ENCODE measurements around the gene VTCN1.

DNA sequence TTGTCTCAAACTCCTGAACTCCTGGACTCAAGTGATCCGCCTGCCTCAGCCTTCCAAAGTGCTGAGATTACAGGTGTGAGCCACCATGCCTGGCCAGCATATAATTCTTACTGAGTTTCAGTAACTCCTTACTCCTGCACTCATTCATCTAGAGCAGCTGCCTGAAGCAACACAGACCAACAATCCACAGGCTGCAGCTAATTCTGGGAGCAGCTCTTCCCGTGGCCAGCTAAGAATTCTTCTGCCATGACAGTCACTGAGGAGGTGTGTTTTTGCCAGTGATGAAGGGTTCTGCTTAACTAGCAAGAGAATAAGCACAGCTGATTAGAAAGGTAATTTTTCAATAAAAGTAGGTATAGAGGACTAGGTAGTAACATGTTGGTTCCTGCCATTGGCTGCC lies 5.4 kb downstream of the VTCN1 start:
- TF ChIP-seq POLR2A (IDR thresholded peaks at IDR 0.05) (no peak), EP300 (IDR thresholded peaks at IDR 0.05) (no peak)
- TF ChIP-seq, protein P1, sequence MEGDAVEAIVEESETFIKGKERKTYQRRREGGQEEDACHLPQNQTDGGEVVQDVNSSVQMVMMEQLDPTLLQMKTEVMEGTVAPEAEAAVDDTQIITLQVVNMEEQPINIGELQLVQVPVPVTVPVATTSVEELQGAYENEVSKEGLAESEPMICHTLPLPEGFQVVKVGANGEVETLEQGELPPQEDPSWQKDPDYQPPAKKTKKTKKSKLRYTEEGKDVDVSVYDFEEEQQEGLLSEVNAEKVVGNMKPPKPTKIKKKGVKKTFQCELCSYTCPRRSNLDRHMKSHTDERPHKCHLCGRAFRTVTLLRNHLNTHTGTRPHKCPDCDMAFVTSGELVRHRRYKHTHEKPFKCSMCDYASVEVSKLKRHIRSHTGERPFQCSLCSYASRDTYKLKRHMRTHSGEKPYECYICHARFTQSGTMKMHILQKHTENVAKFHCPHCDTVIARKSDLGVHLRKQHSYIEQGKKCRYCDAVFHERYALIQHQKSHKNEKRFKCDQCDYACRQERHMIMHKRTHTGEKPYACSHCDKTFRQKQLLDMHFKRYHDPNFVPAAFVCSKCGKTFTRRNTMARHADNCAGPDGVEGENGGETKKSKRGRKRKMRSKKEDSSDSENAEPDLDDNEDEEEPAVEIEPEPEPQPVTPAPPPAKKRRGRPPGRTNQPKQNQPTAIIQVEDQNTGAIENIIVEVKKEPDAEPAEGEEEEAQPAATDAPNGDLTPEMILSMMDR (IDR thresholded peaks at IDR 0.05): no peak

All from ovary (tissue), 3 donors.